Brain microvascular endothelial cell (primary cell): ENCODE results near the gene AGAP4.
A peak's percentile ranks its signal among the peaks of the same experiment; 100 is the strongest.
"Not testable (repeated sequence)": the region's sequence is repeated elsewhere in the genome, so short reads cannot be mapped to it uniquely, and the experiment has no call there.

ENCODE experiments used
- DNase-seq: peaks from one replicate; pipeline ENCODE4 v3.0.0-alpha.2; 2020
- H3K27ac ChIP-seq: fragments of 250-450 bp; sonication (Bioruptor Pico); 2 replicates; pipeline ENCODE4 v1.5.1; 2020; ENCODE audit warnings: mild to moderate bottlenecking, moderate library complexity
- H3K27me3 ChIP-seq: fragments of 250-450 bp; sonication (Bioruptor Pico); replicated peaks from 2 replicates; pipeline ENCODE4 v1.5.1; 2020; ENCODE audit warnings: mild to moderate bottlenecking
- H3K36me3 ChIP-seq: fragments of 250-450 bp; sonication (Bioruptor Pico); replicated peaks from 2 replicates; pipeline ENCODE4 v1.5.1; 2020; ENCODE audit warnings: mild to moderate bottlenecking
- H3K4me3 ChIP-seq: 2 replicates; pipeline ENCODE4 v1.5.1; 2011; ENCODE audit warnings: low read depth, mild to moderate bottlenecking, control low read depth, low read length, moderate library complexity
- in situ Hi-C: cut with HindIII; loops from 2 replicates; pipeline ENCODE4 v1.10.0; 2017; ENCODE audit warnings: low sequenced_read_pairs, low pct_ligation_motif_present

The AGAP4 gene

DNA sequence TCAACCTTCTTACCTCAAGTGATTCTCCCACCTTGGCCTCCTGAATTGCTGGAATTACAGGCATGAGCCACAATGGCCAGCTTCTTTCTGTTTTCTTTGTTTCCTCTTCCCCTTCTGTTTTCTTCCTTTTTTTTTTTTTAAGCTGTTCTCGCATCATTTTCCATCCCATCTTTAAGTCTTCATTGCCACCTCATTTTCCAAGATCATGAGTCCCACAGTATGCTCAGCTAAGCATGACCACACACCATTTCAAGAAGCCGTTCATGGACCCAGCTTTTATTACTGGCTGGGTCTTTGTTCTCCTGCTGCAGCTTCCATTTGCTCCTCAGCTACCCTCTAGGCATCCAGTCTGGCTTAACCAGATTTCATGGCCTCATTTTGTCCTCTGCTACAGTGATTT is 52.5 kb downstream of the AGAP4 start:
- DNase-seq, in situ Hi-C loops, H3K36me3 ChIP-seq, H3K4me3 ChIP-seq, H3K27ac ChIP-seq, H3K27me3 ChIP-seq: not testable (repeated sequence)

- in situ Hi-C loops, H3K36me3 ChIP-seq, H3K27ac ChIP-seq, H3K4me3 ChIP-seq, H3K27me3 ChIP-seq, DNase-seq: not testable (repeated sequence)
These were observed 56.4 kb downstream of the AGAP4 start for GRCh38 chr10:45790694-45791426.

GRCh38 chr10:45789991-45790390 is 57.3 kb downstream of the AGAP4 start:
- H3K27me3 ChIP-seq, DNase-seq, H3K36me3 ChIP-seq, H3K4me3 ChIP-seq, H3K27ac ChIP-seq, in situ Hi-C loops: not testable (repeated sequence)

DNA sequence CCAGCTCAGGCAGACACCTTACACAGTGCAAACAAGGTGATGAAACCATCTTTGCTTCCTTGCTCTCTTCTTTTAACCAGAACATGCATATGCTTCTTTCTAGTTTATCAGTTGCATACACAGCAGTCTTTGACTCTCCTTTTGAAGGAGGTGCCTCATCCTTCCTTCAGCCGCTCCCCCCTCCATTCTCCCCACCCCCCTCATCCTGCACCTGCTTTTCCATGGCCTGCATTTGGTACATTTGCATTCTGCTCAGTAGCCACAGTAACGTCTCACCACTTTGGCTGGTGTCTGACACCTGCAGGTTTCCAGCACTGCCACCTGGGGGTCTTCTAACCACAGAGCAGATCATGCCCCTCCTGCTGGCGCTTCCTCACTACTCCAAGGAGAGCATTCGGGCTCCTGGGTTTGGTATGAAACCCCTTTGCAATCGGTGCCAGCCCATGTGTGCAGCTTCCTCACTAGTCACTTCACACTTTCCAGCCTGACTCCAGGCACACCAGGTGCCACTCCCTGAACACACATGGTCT is 60.0 kb downstream of the AGAP4 start:
- DNase-seq, H3K27ac ChIP-seq, H3K4me3 ChIP-seq, H3K36me3 ChIP-seq, in situ Hi-C loops, H3K27me3 ChIP-seq: not testable (repeated sequence)

GRCh38 chr10:45786217-45786616 is 61.1 kb downstream of the AGAP4 start:
- in situ Hi-C loops, H3K27ac ChIP-seq, H3K4me3 ChIP-seq, H3K36me3 ChIP-seq, H3K27me3 ChIP-seq: not testable (repeated sequence)
- peak; percentile 41 for DNase-seq
